Measurements from ENCODE around the gene TRIP4.

GRCh38 chr15:64503197-64503596, 115.6 kb downstream of the TRIP4 start:
- no peak for TF ChIP-seq CTCF (IDR thresholded peaks at IDR 0.05; ENCODE audit: poor library complexity, severe bottlenecking)
- TF ChIP-seq REST (IDR thresholded peaks at IDR 0.05; ENCODE audit: borderline replicate concordance): peak; percentile 16
- TF ChIP-seq POLR2AphosphoS5 (IDR thresholded peaks at IDR 0.05): no peak
- no peak for TF ChIP-seq EZH2 (IDR thresholded peaks at IDR 0.05; ENCODE audit: borderline replicate concordance, insufficient read depth, low read length, poor library complexity, severe bottlenecking)
- TF ChIP-seq EP300 (conservative IDR thresholded peaks at IDR 0.05; ENCODE audit: poor library complexity, severe bottlenecking): peak; percentile 34
- no peak for TF ChIP-seq TAF1 (IDR thresholded peaks at IDR 0.05; ENCODE audit: low read depth)
- no peak for TF ChIP-seq MXI1 (conservative IDR thresholded peaks at IDR 0.05; ENCODE audit: poor library complexity, severe bottlenecking)
